H9 (cell line): ENCODE measurements around the gene INO80. TPM values are rescaled to one million over a fixed set of nuclear protein-coding genes. Genes with fewer than 3 reads are reported as not detected.

Experiments used
- DNase-seq: peaks from one replicate; pipeline ENCODE4 v3.0.0-alpha.2; 2017
- H2AFZ ChIP-seq: one replicate; pipeline ENCODE4 v1.6.1; 2013; ENCODE audit warnings: mild to moderate bottlenecking, low read length, control low read depth, moderate library complexity
- H2AK5ac ChIP-seq: 2 replicates; pipeline ENCODE4 v1.6.1; 2013; ENCODE audit warnings: low read length, control low read depth, mixed read lengths; ENCODE audit not compliant: insufficient read length
- H2BK120ac ChIP-seq: one replicate; pipeline ENCODE4 v1.6.1; 2013; ENCODE audit warnings: low read depth, mild to moderate bottlenecking, low read length, control low read depth, inconsistent platforms; ENCODE audit not compliant: poor library complexity, severe bottlenecking
- H2BK12ac ChIP-seq: 2 replicates; pipeline ENCODE4 v1.6.1; 2013; ENCODE audit warnings: low read length, control low read depth, mixed read lengths, low read depth; ENCODE audit not compliant: insufficient read length
- H2BK15ac ChIP-seq: 2 replicates; pipeline ENCODE4 v1.6.1; 2013; ENCODE audit warnings: low read depth, low read length, control low read depth
- H2BK20ac ChIP-seq: one replicate; pipeline ENCODE4 v1.6.1; 2013; ENCODE audit warnings: low read depth, mild to moderate bottlenecking, low read length, control low read depth, inconsistent platforms; ENCODE audit not compliant: poor library complexity, severe bottlenecking
- H2BK5ac ChIP-seq: 2 replicates; pipeline ENCODE4 v1.6.1; 2013; ENCODE audit warnings: low read length, control low read depth, mixed read lengths; ENCODE audit not compliant: insufficient read length
- H3K14ac ChIP-seq: 2 replicates; pipeline ENCODE4 v1.6.1; 2013; ENCODE audit warnings: low read length, control low read depth; ENCODE audit not compliant: insufficient read depth
- H3K18ac ChIP-seq: 2 replicates; pipeline ENCODE4 v1.6.1; 2013; ENCODE audit warnings: low read depth, mild to moderate bottlenecking, mixed read lengths, low read length, control low read depth; ENCODE audit not compliant: insufficient read length
- H3K23ac ChIP-seq: 2 replicates; pipeline ENCODE4 v1.6.1; 2013; ENCODE audit warnings: low read length, control low read depth, mixed read lengths, low read depth; ENCODE audit not compliant: insufficient read length
- H3K23me2 ChIP-seq: 2 replicates; pipeline ENCODE4 v1.6.1; 2013; ENCODE audit warnings: low read depth, mild to moderate bottlenecking, mixed read lengths, low read length, control low read depth; ENCODE audit not compliant: insufficient read length, poor library complexity, severe bottlenecking
- H3K27ac ChIP-seq: 2 replicates; pipeline ENCODE4 v1.5.1; 2013; ENCODE audit warnings: low read length, control low read depth, mixed read lengths, low read depth; ENCODE audit not compliant: insufficient read length
- H3K27me3 ChIP-seq: 2 replicates; pipeline ENCODE4 v1.6.1; 2013; ENCODE audit warnings: low read length, control low read depth, inconsistent platforms; ENCODE audit not compliant: insufficient read depth
- H3K4ac ChIP-seq: 2 replicates; pipeline ENCODE4 v1.6.1; 2013; ENCODE audit warnings: low read depth, mild to moderate bottlenecking, control low read depth, inconsistent platforms, low read length, moderate library complexity
- H3K4me1 ChIP-seq: 2 replicates; pipeline ENCODE4 v1.6.1; 2013; ENCODE audit warnings: low read length, control low read depth, inconsistent platforms; ENCODE audit not compliant: insufficient read depth
- H3K4me2 ChIP-seq: 2 replicates; pipeline ENCODE4 v1.6.1; 2013; ENCODE audit warnings: low read length, control low read depth, mixed read lengths; ENCODE audit not compliant: insufficient read length, insufficient read depth
- H3K56ac ChIP-seq: 2 replicates; pipeline ENCODE4 v1.6.1; 2013; ENCODE audit warnings: low read depth, mild to moderate bottlenecking, mixed read lengths, low read length, control low read depth; ENCODE audit not compliant: insufficient read length
- H3K79me1 ChIP-seq: 2 replicates; pipeline ENCODE4 v1.6.1; 2013; ENCODE audit warnings: low read depth, mild to moderate bottlenecking, moderate library complexity, low read length, control low read depth, inconsistent platforms; ENCODE audit not compliant: insufficient read depth, poor library complexity, severe bottlenecking
- H3K79me2 ChIP-seq: 2 replicates; pipeline ENCODE4 v1.6.1; 2013; ENCODE audit warnings: low read length, control low read depth, inconsistent platforms; ENCODE audit not compliant: insufficient read depth
- H3K9ac ChIP-seq: 2 replicates; pipeline ENCODE4 v1.6.1; 2013; ENCODE audit warnings: low read length, control low read depth, mixed read lengths; ENCODE audit not compliant: insufficient read length; ENCODE audit errors: extremely low read depth
- H3K9me3 ChIP-seq: one replicate; pipeline ENCODE4 v1.6.1; 2013; ENCODE audit warnings: low read depth, low read length, inconsistent platforms; ENCODE audit not compliant: control insufficient read depth
- H3T11ph ChIP-seq: one replicate; pipeline ENCODE4 v1.6.1; 2013; ENCODE audit warnings: mild to moderate bottlenecking, low read length, control low read depth, inconsistent platforms
- H4K20me1 ChIP-seq: one replicate; pipeline ENCODE4 v1.6.1; 2013; ENCODE audit not compliant: control insufficient read depth, insufficient read length, insufficient read depth
- H4K5ac ChIP-seq: 2 replicates; pipeline ENCODE4 v1.6.1; 2013; ENCODE audit warnings: low read depth, mild to moderate bottlenecking, mixed read lengths, low read length, control low read depth; ENCODE audit not compliant: insufficient read length
- H4K8ac ChIP-seq: replicated peaks from 2 replicates; pipeline ENCODE4 v1.6.1; 2013; ENCODE audit warnings: low read length, control low read depth, mixed read lengths, low read depth; ENCODE audit not compliant: insufficient read length
- H4K91ac ChIP-seq: 2 replicates; pipeline ENCODE4 v1.6.1; 2013; ENCODE audit warnings: low read depth, mild to moderate bottlenecking, moderate library complexity, mixed read lengths, low read length, control low read depth; ENCODE audit not compliant: insufficient read length
- H3K27ac Mint-ChIP-seq, 3 experiments: 2 replicates in 2 of 3; 3 replicates in 1 of 3; pipeline ENCODE4 v1.8.0; 2020 to 2021; ENCODE audit warnings: mixed read lengths in 3 of 3, mild to moderate bottlenecking in 1 of 3, moderate library complexity in 1 of 3
- H3K27me3 Mint-ChIP-seq: 2 replicates; pipeline ENCODE4 v1.8.0; 2021; ENCODE audit warnings: low read depth, mild to moderate bottlenecking, moderate library complexity, mixed read lengths
- H3K36me3 Mint-ChIP-seq, 3 experiments: 2 replicates in 2 of 3; 3 replicates in 1 of 3; pipeline ENCODE4 v1.8.0; 2020 to 2021; ENCODE audit warnings: low read depth in 3 of 3, mixed read lengths in 3 of 3; ENCODE audit not compliant: insufficient read depth in 1 of 3
- H3K4me1 Mint-ChIP-seq, 2 experiments: 2 replicates each; pipeline ENCODE4 v1.8.0; 2020; ENCODE audit warnings: mixed read lengths in 2 of 2
- H3K4me3 Mint-ChIP-seq, 2 experiments: 2 replicates in 1 of 2; 3 replicates in 1 of 2; pipeline ENCODE4 v1.8.0; 2020 to 2021; ENCODE audit warnings: mild to moderate bottlenecking in 2 of 2, mixed read lengths in 2 of 2, moderate library complexity in 1 of 2
- H3K9me3 Mint-ChIP-seq, 2 experiments: 2 replicates in 1 of 2; 3 replicates in 1 of 2; pipeline ENCODE4 v1.8.0; 2020; ENCODE audit warnings: mild to moderate bottlenecking in 2 of 2, mixed read lengths in 2 of 2, moderate library complexity in 1 of 2
- CTCF ChIP-seq: fragments of 200-600 bp; sonication (generic); conservative IDR thresholded peaks from 3 replicates; pipeline ENCODE4 v1.8.0; 2021; ENCODE audit warnings: antibody characterized with exemption, mild to moderate bottlenecking
- WGBS: extraction: QIAGEN DNeasy Blood & Tissue Kit; methylation state at CpG from one replicate; pipeline ENCODE4 v1.1.7; 2013; ENCODE audit warnings: missing lambda C conversion rate, low lambda C conversion rate, mixed read lengths; ENCODE audit not compliant: insufficient read length; ENCODE audit errors: extremely low coverage; 5-methylcytosine and 5-hydroxymethylcytosine counted together
- total RNA-seq: library from RNA; stranded (reverse); gene quantifications from 2 replicates; pipeline ENCODE4 v1.2.1, GENCODE V29; 2021

Gene INO80
- total RNA-seq, 1 experiment from 2014 or later: 29.2 TPM

- H3K27ac Mint-ChIP-seq: no peak overlapping the region; a peak in 1 of 7 replicates
- Histone ChIP-seq H3K4me2 (no peak overlapping the region), H2AK5ac (no peak overlapping the region), H3T11ph (no peak overlapping the region), H2BK5ac (no peak overlapping the region), H4K5ac (no peak overlapping the region), H3K56ac (no peak overlapping the region), H3K23ac (no peak overlapping the region), H3K4ac (no peak overlapping the region), H3K79me1 (peaks cover 10% of the 10 kb centered on the region), H3K23me2 (no peaks in the 10 kb centered on the region), H2BK20ac (no peak overlapping the region), H3K18ac (no peak overlapping the region), H3K27ac (no peak overlapping the region), H2AFZ (no peak overlapping the region), H3K4me1 (no peaks in the 10 kb centered on the region), H2BK15ac (no peak overlapping the region), H4K91ac (no peak overlapping the region), H3K9me3 (no peaks in the 10 kb centered on the region), H2BK12ac (no peak overlapping the region), H4K20me1 (no peaks in the 10 kb centered on the region), H3K14ac (no peak overlapping the region), H2BK120ac (no peak overlapping the region), H3K79me2 (peaks cover 13% of the 10 kb centered on the region; the same call in 1 of the 2 replicates), H3K9ac (no peak overlapping the region), H4K8ac (no peak overlapping the region), H3K27me3 (no peaks in the 10 kb centered on the region)
- no peak for TF ChIP-seq CTCF
- no peak overlapping the region for H3K4me3 Mint-ChIP-seq
- no CpG with 5 or more reads among the region's 11 CpGs for WGBS
- no peaks in the 10 kb centered on the region for H3K9me3 Mint-ChIP-seq
- peaks cover 12 to 25% (median 18%) of the 10 kb centered on the region in 3 experiments; a peak in 6 of 7 replicates for H3K36me3 Mint-ChIP-seq
- no peaks in the 10 kb centered on the region for H3K27me3 Mint-ChIP-seq
- no peak for DNase-seq
- peaks cover 4 to 5% of the 10 kb centered on the region in 2 experiments for H3K4me1 Mint-ChIP-seq
Measured at GRCh38 chr15:41105348-41106334, 10.4 kb downstream of the INO80 start.
